Transverse colon (tissue), 4 donors: ENCODE results near the gene USP14.
"Not testable (repeated sequence)": the region's sequence is repeated elsewhere in the genome, so short reads cannot be mapped to it uniquely, and the experiment has no call there.

Experiments
- EP300 ChIP-seq: sonication (generic); formaldehyde crosslinking; IDR thresholded peaks from one replicate; pipeline ENCODE4 v1.6.1; 2017; ENCODE audit warnings: antibody characterized with exemption, low read depth
- POLR2AphosphoS5 ChIP-seq, 3 donors: sonication (generic); formaldehyde crosslinking; IDR thresholded peaks; one replicate each; pipeline ENCODE4 v1.6.1; 2016; ENCODE audit warnings: antibody characterized with exemption in 3 of 3
- TF ChIP-seq, protein P1 (sequence below), 5 experiments: fragments of 200-600 bp in 3 of 5; fragments of 450-650 bp in 2 of 5; sonication (generic) in 3 of 5; IDR thresholded peaks; 1 replicate in 2 of 5; 2 replicates in 3 of 5; pipeline ENCODE4 v1.5.1; 2016 to 2017; ENCODE audit warnings: antibody characterized with exemption in 5 of 5, inconsistent platforms in 3 of 5, mild to moderate bottlenecking in 2 of 5, moderate library complexity in 1 of 5

DNA sequence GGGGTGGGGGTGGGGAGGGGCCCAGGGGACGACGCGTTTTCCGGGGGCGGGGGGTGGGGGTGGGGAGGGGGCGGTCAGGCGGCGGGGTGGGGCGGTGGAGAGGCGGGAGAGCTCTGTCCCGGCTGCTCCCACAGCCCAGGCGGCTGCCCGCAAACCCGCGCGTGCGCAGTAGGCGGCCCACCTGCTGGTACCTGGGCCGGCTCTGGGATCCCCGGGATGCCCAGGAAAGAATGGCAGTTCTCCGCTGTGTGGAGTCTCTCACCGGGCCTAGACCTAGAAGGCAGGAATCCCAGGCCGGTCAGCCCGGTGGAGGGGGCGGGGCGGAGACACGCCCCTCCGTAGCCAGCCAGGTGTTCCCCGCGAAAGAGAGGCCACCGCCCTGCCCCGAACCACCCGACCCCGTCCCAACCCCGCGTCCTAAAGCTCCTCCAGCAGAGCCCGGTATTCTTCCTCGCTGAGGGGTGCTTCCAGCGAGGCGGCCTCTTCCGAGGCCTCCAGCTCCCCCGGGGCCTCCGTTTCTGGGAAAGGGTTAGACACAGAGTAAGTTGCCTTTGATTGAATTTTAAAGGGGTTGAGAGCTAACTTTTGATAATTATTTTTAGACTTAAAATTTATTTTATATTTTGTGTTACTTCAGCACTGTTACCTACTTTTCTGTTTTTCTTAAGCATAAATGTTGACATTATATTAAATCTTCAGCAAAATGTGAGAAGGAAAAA lies 46.2 kb upstream of the USP14 start:
- TF ChIP-seq, protein P1, sequence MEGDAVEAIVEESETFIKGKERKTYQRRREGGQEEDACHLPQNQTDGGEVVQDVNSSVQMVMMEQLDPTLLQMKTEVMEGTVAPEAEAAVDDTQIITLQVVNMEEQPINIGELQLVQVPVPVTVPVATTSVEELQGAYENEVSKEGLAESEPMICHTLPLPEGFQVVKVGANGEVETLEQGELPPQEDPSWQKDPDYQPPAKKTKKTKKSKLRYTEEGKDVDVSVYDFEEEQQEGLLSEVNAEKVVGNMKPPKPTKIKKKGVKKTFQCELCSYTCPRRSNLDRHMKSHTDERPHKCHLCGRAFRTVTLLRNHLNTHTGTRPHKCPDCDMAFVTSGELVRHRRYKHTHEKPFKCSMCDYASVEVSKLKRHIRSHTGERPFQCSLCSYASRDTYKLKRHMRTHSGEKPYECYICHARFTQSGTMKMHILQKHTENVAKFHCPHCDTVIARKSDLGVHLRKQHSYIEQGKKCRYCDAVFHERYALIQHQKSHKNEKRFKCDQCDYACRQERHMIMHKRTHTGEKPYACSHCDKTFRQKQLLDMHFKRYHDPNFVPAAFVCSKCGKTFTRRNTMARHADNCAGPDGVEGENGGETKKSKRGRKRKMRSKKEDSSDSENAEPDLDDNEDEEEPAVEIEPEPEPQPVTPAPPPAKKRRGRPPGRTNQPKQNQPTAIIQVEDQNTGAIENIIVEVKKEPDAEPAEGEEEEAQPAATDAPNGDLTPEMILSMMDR (IDR thresholded peaks at IDR 0.05) = not testable (repeated sequence)
- TF ChIP-seq POLR2AphosphoS5 (IDR thresholded peaks at IDR 0.05); EP300: not testable (repeated sequence)
